H1 (cell line): ENCODE results near the gene SGMS1. TPM values are rescaled to one million over a fixed set of nuclear protein-coding genes. Genes with fewer than 3 reads are reported as not detected.

Experiments
- CTCF ChIA-PET: fragments of 300-600 bp; sonication (Branson Sonifier 250); formaldehyde crosslinking; loops from one replicate; lab custom pipeline; 2021; ENCODE audit not compliant: partially characterized antibody; lab: Charles Lee
- POLR2A ChIA-PET: fragments of 300-600 bp; sonication (Branson Sonifier 250); formaldehyde crosslinking; loops from one replicate; lab custom pipeline; 2021; ENCODE audit warnings: inconsistent platforms; ENCODE audit not compliant: partially characterized antibody; lab: Charles Lee
- DNase-seq, 2 experiments: peaks; one replicate each; pipeline versions ENCODE4 v3.0.0 to v3.0.0-alpha.2; 2010 to 2022; ENCODE audit warnings: low spot score in 2 of 2, low read depth in 1 of 2, mixed read lengths in 1 of 2
- FAIRE-seq: peaks from 2 replicates; lab custom pipeline; 2011; peaks lifted over from hg19 to GRCh38; lab: Jason Lieb, UNC
- H2AFZ ChIP-seq: 2 replicates; pipeline ENCODE4 v1.8.1; 2012; ENCODE audit warnings: low read length, inconsistent platforms
- H2AK5ac ChIP-seq: 2 replicates; pipeline ENCODE4 v1.6.1; 2013; ENCODE audit warnings: low read depth, low read length
- H2BK120ac ChIP-seq: replicated peaks from 2 replicates; pipeline ENCODE3; 2013; ENCODE audit warnings: low read depth, low read length, inconsistent platforms
- H2BK12ac ChIP-seq: 2 replicates; pipeline ENCODE4 v1.6.1; 2013; ENCODE audit warnings: low read depth, low read length
- H2BK15ac ChIP-seq: 2 replicates; pipeline ENCODE4 v1.6.1; 2013; ENCODE audit warnings: low read length
- H2BK20ac ChIP-seq: 2 replicates; pipeline ENCODE4 v1.6.1; 2013; ENCODE audit warnings: low read length
- H2BK5ac ChIP-seq: 2 replicates; pipeline ENCODE4 v1.6.1; 2013; ENCODE audit warnings: low read depth, low read length
- H3K14ac ChIP-seq: 2 replicates; pipeline ENCODE4 v1.6.1; 2013; ENCODE audit warnings: inconsistent platforms; ENCODE audit not compliant: insufficient read length
- H3K18ac ChIP-seq: 2 replicates; pipeline ENCODE4 v1.6.1; 2013; ENCODE audit warnings: low read length; ENCODE audit errors: extremely low read depth
- H3K23ac ChIP-seq: 2 replicates; pipeline ENCODE4 v1.6.1; 2013; ENCODE audit warnings: inconsistent platforms; ENCODE audit not compliant: insufficient read length
- H3K23me2 ChIP-seq: 2 replicates; pipeline ENCODE4 v1.6.1; 2013; ENCODE audit warnings: low read depth, low read length
- H3K27ac ChIP-seq: 2 replicates; pipeline ENCODE4 v1.6.1; 2011; ENCODE audit warnings: low read depth, low read length, inconsistent platforms
- H3K27me3 ChIP-seq, 4 experiments: replicated peaks in 1 of 4; 1 replicate in 1 of 4; 2 replicates in 3 of 4; pipeline versions ENCODE4 v1.6.1 to v1.8.1; 2011 to 2013; ENCODE audit warnings: low read length in 3 of 4, mild to moderate bottlenecking in 3 of 4, inconsistent platforms in 2 of 4, mixed read lengths in 2 of 4, moderate library complexity in 1 of 4; ENCODE audit not compliant: control insufficient read depth in 3 of 4, insufficient read depth in 3 of 4; ENCODE audit errors: extremely low read depth in 1 of 4
- H3K36me3 ChIP-seq, 4 experiments: 2 replicates each; pipeline versions ENCODE4 v1.6.1 to v1.8.1; 2011 to 2013; ENCODE audit warnings: mild to moderate bottlenecking in 4 of 4, low read length in 3 of 4, moderate library complexity in 2 of 4, control low read depth in 1 of 4, inconsistent platforms in 1 of 4; ENCODE audit not compliant: insufficient read depth in 4 of 4, control insufficient read depth in 2 of 4
- H3K4ac ChIP-seq: replicated peaks from 2 replicates; pipeline ENCODE3; 2013; ENCODE audit warnings: low read length, low read depth, mixed read lengths, inconsistent platforms; ENCODE audit not compliant: insufficient read length
- H3K4me1 ChIP-seq, 4 experiments: replicated peaks in 1 of 4; 1 replicate in 1 of 4; 2 replicates in 3 of 4; pipeline versions ENCODE4 v1.6.1 to v1.8.1; 2011 to 2013; ENCODE audit warnings: low read length in 3 of 4, inconsistent platforms in 2 of 4, mixed read lengths in 1 of 4; ENCODE audit not compliant: insufficient read depth in 4 of 4, control insufficient read depth in 3 of 4
- H3K4me2 ChIP-seq, 2 experiments: 2 replicates each; pipeline versions ENCODE4 v1.6.1 to v1.8.1; 2011 to 2013; ENCODE audit warnings: low read depth in 2 of 2, low read length in 2 of 2, control low read depth in 1 of 2, inconsistent platforms in 1 of 2, mild to moderate bottlenecking in 1 of 2; ENCODE audit not compliant: insufficient read depth in 1 of 2
- H3K4me3 ChIP-seq, 4 experiments: fragments of 200-600, 300-600 bp in 1 of 4; sonication (generic), shearing (Covaris generic), sonication (Bioruptor Twin) in 1 of 4; 2 replicates each; pipeline versions ENCODE4 v1.5.1 to v1.8.1; 2011 to 2016; ENCODE audit warnings: low read length in 4 of 4, low read depth in 3 of 4, control low read depth in 2 of 4, inconsistent platforms in 2 of 4, mild to moderate bottlenecking in 2 of 4, mixed read lengths in 1 of 4, moderate library complexity in 1 of 4; ENCODE audit not compliant: insufficient read depth in 2 of 4; ENCODE audit errors: extremely low read depth in 1 of 4
- H3K56ac ChIP-seq: replicated peaks from 2 replicates; pipeline ENCODE3; 2013; ENCODE audit warnings: low read depth, mild to moderate bottlenecking, mixed read lengths, low read length, inconsistent platforms; ENCODE audit not compliant: insufficient read length
- H3K79me1 ChIP-seq: 2 replicates; pipeline ENCODE4 v1.6.1; 2013; ENCODE audit warnings: low read depth, low read length, control low read depth
- H3K79me2 ChIP-seq, 2 experiments: 2 replicates each; pipeline versions ENCODE4 v1.6.1 to v1.8.1; 2012 to 2013; ENCODE audit warnings: low read length in 2 of 2, mild to moderate bottlenecking in 2 of 2, inconsistent platforms in 1 of 2; ENCODE audit not compliant: insufficient read depth in 2 of 2, control insufficient read depth in 1 of 2
- H3K9ac ChIP-seq, 4 experiments: replicated peaks in 1 of 4; 1 replicate in 1 of 4; 2 replicates in 3 of 4; pipeline versions ENCODE4 v1.6.1 to v1.8.1; 2011 to 2013; ENCODE audit warnings: low read depth in 3 of 4, low read length in 3 of 4, control low read depth in 2 of 4, mild to moderate bottlenecking in 2 of 4, moderate library complexity in 2 of 4, inconsistent platforms in 1 of 4; ENCODE audit errors: extremely low read depth in 1 of 4
- H3K9me3 ChIP-seq, 2 experiments: 2 replicates each; pipeline versions ENCODE4 v1.6.1 to v1.8.1; 2012 to 2013; ENCODE audit warnings: mild to moderate bottlenecking in 2 of 2, moderate library complexity in 2 of 2, control low read depth in 1 of 2, inconsistent platforms in 1 of 2, low read depth in 1 of 2, low read length in 1 of 2, mixed read lengths in 1 of 2; ENCODE audit not compliant: insufficient read depth in 2 of 2
- H4K20me1 ChIP-seq, 2 experiments: replicated peaks in 1 of 2; 2 replicates each; pipeline versions ENCODE3 to v1.8.1; 2011 to 2013; ENCODE audit warnings: inconsistent platforms in 2 of 2, low read length in 2 of 2, mild to moderate bottlenecking in 1 of 2; ENCODE audit not compliant: insufficient read depth in 2 of 2, control insufficient read depth in 1 of 2
- H4K5ac ChIP-seq: 2 replicates; pipeline ENCODE4 v1.6.1; 2013; ENCODE audit warnings: low read length, low read depth, mixed read lengths, inconsistent platforms; ENCODE audit not compliant: insufficient read length
- H4K8ac ChIP-seq: 2 replicates; pipeline ENCODE4 v1.8.0; 2013; ENCODE audit warnings: mild to moderate bottlenecking, moderate library complexity, low read length, inconsistent platforms; ENCODE audit not compliant: insufficient read depth; ENCODE audit errors: extremely low read depth
- H4K91ac ChIP-seq: replicated peaks from 2 replicates; pipeline ENCODE3; 2013; ENCODE audit warnings: low read length, mixed read lengths, inconsistent platforms; ENCODE audit not compliant: insufficient read length
- ASH2L ChIP-seq: fragments of 200-600, 300-600 bp; sonication (generic); IDR thresholded peaks from one replicate; pipeline ENCODE4 v1.7.1; 2017; ENCODE audit warnings: low read length
- BRCA1 ChIP-seq: IDR thresholded peaks from 2 replicates; pipeline ENCODE4 v1.6.1; 2012; ENCODE audit warnings: low read depth, low read length, improper control_type of control experiment
- EP300 ChIP-seq, 2 experiments: IDR thresholded peaks; 1 replicate in 1 of 2; 2 replicates in 1 of 2; pipeline ENCODE4 v1.6.1; 2011 to 2012; ENCODE audit warnings: low read depth in 2 of 2, low read length in 2 of 2, mild to moderate bottlenecking in 2 of 2, borderline replicate concordance in 1 of 2, inconsistent platforms in 1 of 2, moderate library complexity in 1 of 2
- SIRT6 ChIP-seq: IDR thresholded peaks from one replicate; pipeline ENCODE4 v1.7.1; 2012; ENCODE audit warnings: low read length, inconsistent platforms
- WGBS, 2 experiments: shearing (Covaris generic) in 1 of 2; methylation state at CpG; one replicate each; pipeline versions ENCODE4 v1.1.6 to v1.1.7; 2013 to 2015; ENCODE audit warnings: low lambda C conversion rate in 2 of 2, mixed read lengths in 2 of 2, inconsistent platforms in 1 of 2, low coverage in 1 of 2, missing lambda C conversion rate in 1 of 2; ENCODE audit not compliant: insufficient replicate concordance in 2 of 2, insufficient coverage in 1 of 2, insufficient read length in 1 of 2; ENCODE audit errors: extremely low coverage in 1 of 2, missing lambda C conversion rate in 1 of 2; 5-methylcytosine and 5-hydroxymethylcytosine counted together
- polyA plus RNA-seq, 7 experiments: library from polyadenylated mRNA; depleted of rRNA in 3 of 7; stranded (reverse) in 5 of 7; unstranded in 2 of 7; fragments of >200 nt in 5 of 7; fragments of 200-250 nt in 2 of 7; gene quantifications; 1 replicate in 5 of 7; 2 replicates in 1 of 7; 4 replicates in 1 of 7; pipeline versions ENCODE4 v1.2.1 to v1.2.3, GENCODE V29; 2011 to 2013; ENCODE audit warnings: missing spikeins in 2 of 7, mixed read lengths in 2 of 7
- total RNA-seq: library from RNA; stranded (reverse); fragmentation: NEBNext Ultra II Directional; extraction: Animal tissue kit (Norgen Biotek cat#: 25700); gene quantifications from 2 replicates; pipeline ENCODE4 v1.2.1, GENCODE V29; 2021

The SGMS1 gene
- total and polyA plus RNA-seq, 2 of the 8 experiments (the other 6 are each of a cell fraction or from before 2014, with no cell fraction given): 6.0 to 15.6 TPM

GRCh38 chr10:50281967-50282522, 341.7 kb downstream of the SGMS1 start:
- no peak overlapping the region for H2AFZ ChIP-seq
- H3K27ac ChIP-seq: no peak overlapping the region
- no peaks in the 10 kb centered on the region for H3K36me3 ChIP-seq
- H2BK15ac ChIP-seq: no peak overlapping the region
- H2AK5ac ChIP-seq: no peak overlapping the region
- H3K79me1 ChIP-seq: no peaks in the 10 kb centered on the region
- H3K18ac ChIP-seq: no peak overlapping the region
- no peaks in the 10 kb centered on the region for H3K23me2 ChIP-seq
- H3K79me2 ChIP-seq: no peaks in the 10 kb centered on the region
- H3K4me2 ChIP-seq: no peak overlapping the region
- H3K4me3 ChIP-seq: no peak overlapping the region
- H4K20me1 ChIP-seq: no peaks in the 10 kb centered on the region
- H3K9ac ChIP-seq: no peak overlapping the region
- H3K56ac ChIP-seq: no peak overlapping the region
- no peaks in the 10 kb centered on the region for H3K27me3 ChIP-seq
- no peak overlapping the region for H3K14ac ChIP-seq
- no peak for DNase-seq
- H2BK5ac ChIP-seq: no peak overlapping the region
- POLR2A ChIA-PET: no interaction called here
- H4K91ac ChIP-seq: no peak overlapping the region
- H3K9me3 ChIP-seq: no peaks in the 10 kb centered on the region
- no peak overlapping the region for H3K23ac ChIP-seq
- no peak overlapping the region for H2BK120ac ChIP-seq
- whole genome bisulfite sequencing, 2 experiments: 86% methylated on average over 4 of the region's 4 CpGs; no CpG with 5 or more reads in 1 of the 2 experiments
- H4K8ac ChIP-seq: no peak overlapping the region
- no peak for FAIRE-seq
- no peaks in the 10 kb centered on the region for H3K4me1 ChIP-seq
- H4K5ac ChIP-seq: no peak overlapping the region
- no peak overlapping the region for H2BK20ac ChIP-seq
- no peak overlapping the region for H3K4ac ChIP-seq
- TF ChIP-seq SIRT6: no peak
- TF ChIP-seq BRCA1: no peak
- TF ChIP-seq ASH2L: no peak
- no peak for TF ChIP-seq EP300 (IDR thresholded peaks at IDR 0.05; ENCODE audit: borderline replicate concordance in 1 of 2, low read depth in 2 of 2, low read length in 2 of 2)
- TF ChIP-seq, all 59 proteins: peak for 0
- CTCF ChIA-PET: interaction anchor here (0.6 to 1.6 kb wide), 2 partner anchors 9 to 29 kb away, joined by 3 to 4 read pairs; no protein-coding TSS in a partner anchor
- no peak overlapping the region for H2BK12ac ChIP-seq
